GM12878 (cell line): ENCODE measurements around the gene SLC39A11.

ENCODE experiments used
- CTCF ChIP-seq, 3 experiments: IDR thresholded peaks in 2 of 3; conservative IDR thresholded peaks in 1 of 3; 2 replicates each; pipeline ENCODE4 v1.5.1; 2011; ENCODE audit warnings: low read depth in 3 of 3, low read length in 3 of 3, mild to moderate bottlenecking in 3 of 3, control low read depth in 2 of 3, moderate library complexity in 2 of 3, inconsistent platforms in 1 of 3, mixed read lengths in 1 of 3; ENCODE audit not compliant: control insufficient read depth in 2 of 3, insufficient read depth in 1 of 3; ENCODE audit errors: extremely low read depth in 1 of 3
- EZH2 ChIP-seq: IDR thresholded peaks from 2 replicates; pipeline ENCODE4 v1.6.1; 2012; ENCODE audit warnings: low read depth, mild to moderate bottlenecking, control low read depth, inconsistent platforms, low read length, borderline replicate concordance; ENCODE audit not compliant: control insufficient read depth
- FOXM1 ChIP-seq: IDR thresholded peaks from 2 replicates; pipeline ENCODE4 v1.6.1; 2012; ENCODE audit warnings: low read depth, mild to moderate bottlenecking, inconsistent platforms, low read length, moderate library complexity
- JUND ChIP-seq: IDR thresholded peaks from 2 replicates; pipeline ENCODE4 v1.6.1; 2012; ENCODE audit warnings: low read depth, mild to moderate bottlenecking, low read length, improper control_type of control experiment, moderate library complexity
- NBN ChIP-seq: fragments of 450-650 bp; IDR thresholded peaks from 2 replicates; pipeline ENCODE4 v1.6.1; 2016
- POLR2A ChIP-seq: IDR thresholded peaks from 2 replicates; pipeline ENCODE4 v1.6.1; 2011; ENCODE audit warnings: low read depth, mild to moderate bottlenecking, low read length
- POLR2AphosphoS5 ChIP-seq: IDR thresholded peaks from 2 replicates; pipeline ENCODE4 v1.6.1; 2011; ENCODE audit warnings: mild to moderate bottlenecking, low read length, inconsistent platforms
- REST ChIP-seq: IDR thresholded peaks from 2 replicates; pipeline ENCODE4 v1.6.1; 2012; ENCODE audit warnings: mild to moderate bottlenecking, low read depth, low read length
- RFX5 ChIP-seq: IDR thresholded peaks from 2 replicates; pipeline ENCODE4 v1.6.1; 2011; ENCODE audit warnings: low read depth, low read length, improper control_type of control experiment
- WRNIP1 ChIP-seq: IDR thresholded peaks from 2 replicates; pipeline ENCODE4 v1.6.1; 2011; ENCODE audit warnings: low read depth, low read length, improper control_type of control experiment, borderline replicate concordance
- YY1 ChIP-seq: IDR thresholded peaks from 2 replicates; pipeline ENCODE4 v1.6.1; 2011; ENCODE audit warnings: low read depth, mild to moderate bottlenecking, low read length

GRCh38 chr17:72622661-72623433 lies 469.6 kb downstream of the SLC39A11 start:
- TF ChIP-seq CTCF (IDR thresholded peaks at IDR 0.05 in 2 of 3, conservative IDR thresholded peaks at IDR 0.05 in 1 of 3; ENCODE audit: control insufficient read depth in 2 of 3, extremely low read depth in 1 of 3, insufficient read depth in 1 of 3, low read depth in 3 of 3, low read length in 3 of 3) (no peak), EZH2 (no peak), POLR2AphosphoS5 (no peak), YY1 (no peak), POLR2A (no peak), NBN (no peak), WRNIP1 (no peak), FOXM1 (no peak), RFX5 (no peak), JUND (no peak), REST (no peak)
